ENCODE measurements around the gene HAPLN2. TPM values are rescaled to one million over a fixed set of nuclear protein-coding genes. Genes with fewer than 3 reads are reported as not detected.
A peak's percentile ranks its signal among the peaks of the same experiment; 100 is the strongest.
"Not testable (repeated sequence)": the region's sequence is repeated elsewhere in the genome, so short reads cannot be mapped to it uniquely, and the experiment has no call there.

The HAPLN2 gene
- total RNA-seq, 1 donor from 2014 or later: not detected

DNA sequence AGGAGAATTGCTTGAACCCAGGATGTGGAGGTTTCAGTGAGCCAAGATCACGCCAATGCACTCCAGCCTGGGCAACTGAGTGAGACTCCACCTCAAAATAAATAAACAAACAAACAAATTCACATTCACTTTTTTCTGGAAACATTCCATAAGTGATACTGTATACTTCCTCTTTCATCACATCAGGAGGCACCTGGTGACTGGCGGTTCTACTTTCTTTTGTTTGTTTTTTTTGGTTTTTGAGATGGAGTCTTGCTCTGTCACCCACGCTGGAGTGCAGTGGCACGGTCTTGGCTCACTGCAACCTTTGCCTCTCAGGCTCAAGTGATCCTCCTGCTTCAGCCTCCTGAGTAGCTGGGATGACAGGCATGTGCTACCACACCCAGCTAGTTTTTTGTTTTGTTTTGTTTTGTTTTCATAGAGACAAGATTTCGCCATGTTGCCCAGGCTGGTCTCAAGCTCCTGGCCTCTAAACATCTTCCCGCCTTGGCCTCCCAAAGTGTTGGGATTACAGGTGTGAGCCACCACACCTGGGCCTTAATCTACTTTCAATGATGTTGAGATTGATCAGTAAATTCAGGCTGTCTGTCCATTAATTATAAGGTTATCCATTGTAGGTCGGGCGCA lies 10.7 kb downstream of the HAPLN2 start:
- Histone ChIP-seq H3K27me3 (peaks cover 99% of the 10 kb centered on the region), H3K4me3 (no peak overlapping the region), H3F3A (ENCODE audit: low read depth) (no peaks in the 10 kb centered on the region), H3K27ac (no peak overlapping the region), H3K79me2 (ENCODE audit: low read depth) (no peaks in the 10 kb centered on the region), H4K20me1 (ENCODE audit: low read depth) (peaks cover 12% of the 10 kb centered on the region), H2AFZ (replicated peaks) (no peak overlapping the region), H3K9ac (no peak overlapping the region), H3K4me2 (no peak overlapping the region), H3K9me3 (ENCODE audit: low read depth) (no peaks in the 10 kb centered on the region), H3K4me1 (peaks cover 8% of the 10 kb centered on the region), H3K36me3 (no peaks in the 10 kb centered on the region)
- Mint-ChIP-seq H3K9me3 (peaks cover 2% of the 10 kb centered on the region), H3K4me1 (peaks cover 6% of the 10 kb centered on the region), H3K27me3 (ENCODE audit: insufficient read depth, low read depth) (peaks cover 20% of the 10 kb centered on the region), H3K4me3 (no peak overlapping the region), H3K27ac (no peak overlapping the region), H3K36me3 (no peaks in the 10 kb centered on the region)
- no peak for DNase-seq (ENCODE audit: low spot score)
- TF ChIP-seq EZH2 (IDR thresholded peaks at IDR 0.05) (no peak), EZH2phosphoT487 (IDR thresholded peaks at IDR 0.05) (no peak), CTCF (IDR thresholded peaks at IDR 0.05) (no peak)

GRCh38 chr1:156631152-156631551 lies 11.9 kb downstream of the HAPLN2 start:
- H2AFZ ChIP-seq (replicated peaks); H3K9ac ChIP-seq; H3F3A ChIP-seq (ENCODE audit: low read depth); H3K4me1 ChIP-seq; H3K36me3 Mint-ChIP-seq; H3K27ac ChIP-seq; H3K4me1 Mint-ChIP-seq; H3K36me3 ChIP-seq; H3K4me3 ChIP-seq; H3K9me3 ChIP-seq (ENCODE audit: low read depth); H3K4me2 ChIP-seq; H4K20me1 ChIP-seq (ENCODE audit: low read depth); DNase-seq (ENCODE audit: low spot score); H3K27ac Mint-ChIP-seq; H3K79me2 ChIP-seq (ENCODE audit: low read depth); H3K9me3 Mint-ChIP-seq; H3K4me3 Mint-ChIP-seq: not testable (repeated sequence)
- H3K27me3 ChIP-seq: peaks cover 99% of the 10 kb centered on the region
- TF ChIP-seq CTCF (IDR thresholded peaks at IDR 0.05): peak; percentile 32
- H3K27me3 Mint-ChIP-seq (ENCODE audit: insufficient read depth, low read depth): peaks cover 17% of the 10 kb centered on the region

DNA sequence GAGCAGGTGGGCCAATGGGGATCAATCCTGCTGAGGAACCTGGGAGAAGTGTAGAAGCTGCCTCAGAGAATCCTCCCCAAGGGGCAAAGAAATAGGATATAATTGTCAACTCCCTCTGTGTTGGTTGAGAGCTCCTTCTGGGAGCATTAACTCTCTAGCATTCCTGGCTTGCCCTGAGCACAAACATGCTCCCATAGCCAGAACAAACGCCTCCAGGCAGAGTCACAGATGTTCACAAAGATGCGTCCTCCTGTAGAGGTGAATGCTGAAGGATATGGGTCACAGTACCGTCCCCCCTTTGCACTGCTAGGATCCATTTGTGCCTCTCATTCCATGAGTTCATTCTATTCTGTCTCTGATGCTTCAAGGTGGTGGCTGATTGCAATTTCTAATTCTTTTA lies 13.1 kb downstream of the HAPLN2 start:
- peak overlapping the region; percentile 38 for H3K4me3 Mint-ChIP-seq

More for the DNA sequence above, 13.1 kb downstream of the HAPLN2 start:
- no peak overlapping the region for H3K4me2 ChIP-seq
- Mint-ChIP-seq H3K36me3 (no peaks in the 10 kb centered on the region), H3K9me3 (peaks cover 2% of the 10 kb centered on the region), H3K4me1 (no peaks in the 10 kb centered on the region), H3K27ac (no peak overlapping the region), H3K27me3 (ENCODE audit: insufficient read depth, low read depth) (peaks cover 21% of the 10 kb centered on the region)
- no peaks in the 10 kb centered on the region for H3K4me1 ChIP-seq
- no peaks in the 10 kb centered on the region for H3F3A ChIP-seq (ENCODE audit: low read depth)
- H3K9me3 ChIP-seq (ENCODE audit: low read depth): no peaks in the 10 kb centered on the region
- H3K36me3 ChIP-seq: no peaks in the 10 kb centered on the region
- no peak for DNase-seq (ENCODE audit: low spot score)
- H3K27ac ChIP-seq: no peak overlapping the region
- H3K4me3 ChIP-seq: no peak overlapping the region
- H3K27me3 ChIP-seq: peaks cover 99% of the 10 kb centered on the region
- no peak overlapping the region for H3K9ac ChIP-seq
- no peaks in the 10 kb centered on the region for H4K20me1 ChIP-seq (ENCODE audit: low read depth)
- H2AFZ ChIP-seq (replicated peaks): no peak overlapping the region
- TF ChIP-seq EZH2phosphoT487 (IDR thresholded peaks at IDR 0.05): no peak
- no peak for TF ChIP-seq EZH2 (IDR thresholded peaks at IDR 0.05)
- TF ChIP-seq CTCF (IDR thresholded peaks at IDR 0.05): no peak
- H3K79me2 ChIP-seq (ENCODE audit: low read depth): no peaks in the 10 kb centered on the region

Data from neural progenitor cell (in vitro differentiated cells).